Kidney (tissue), 14 donors: ENCODE data around the gene USP38. TPM values are rescaled to one million over a fixed set of nuclear protein-coding genes. Genes with fewer than 3 reads are reported as not detected.
"Not testable (repeated sequence)": the region's sequence is repeated elsewhere in the genome, so short reads cannot be mapped to it uniquely, and the experiment has no call there.

Source experiments
- DNase-seq, 5 donors: peaks; one replicate each; pipeline ENCODE4 v3.0.0-alpha.2; 2013 to 2020
- FAIRE-seq: peaks from 2 replicates; lab custom pipeline; 2012; peaks lifted over from hg19 to GRCh38; lab: Jason Lieb, UNC
- H3K27ac ChIP-seq, 2 donors: one replicate each; pipeline ENCODE4 v1.7.0; 2013; ENCODE audit warnings: low read depth in 2 of 2, low read length in 2 of 2, inconsistent platforms in 1 of 2
- H3K27me3 ChIP-seq: one replicate; pipeline ENCODE4 v1.7.1; 2013; ENCODE audit warnings: low read length, inconsistent platforms; ENCODE audit not compliant: control insufficient read depth, insufficient read depth
- H3K36me3 ChIP-seq, 3 donors: one replicate each; pipeline versions ENCODE4 v1.7.0 to v1.7.1; 2013; ENCODE audit warnings: low read length in 3 of 3, control low read depth in 1 of 3, inconsistent platforms in 1 of 3; ENCODE audit not compliant: insufficient read depth in 3 of 3, control insufficient read depth in 2 of 3
- H3K4me1 ChIP-seq, 3 donors: one replicate each; pipeline versions ENCODE4 v1.7.0 to v1.7.1; 2013; ENCODE audit warnings: low read length in 3 of 3, inconsistent platforms in 1 of 3, low read depth in 1 of 3; ENCODE audit not compliant: control insufficient read depth in 2 of 3, insufficient read depth in 2 of 3
- H3K4me3 ChIP-seq, 3 donors: one replicate each; pipeline versions ENCODE4 v1.7.0 to v1.8.1; 2013; ENCODE audit warnings: low read length in 3 of 3, control low read depth in 1 of 3, inconsistent platforms in 1 of 3
- H3K9ac ChIP-seq, 3 donors: one replicate each; pipeline versions ENCODE4 v1.7.0 to v1.7.1; 2013; ENCODE audit warnings: low read length in 3 of 3, control low read depth in 1 of 3, inconsistent platforms in 1 of 3
- H3K9me3 ChIP-seq, 3 donors: one replicate each; pipeline versions ENCODE4 v1.7.0 to v1.7.1; 2013; ENCODE audit warnings: low read length in 3 of 3, control low read depth in 1 of 3, inconsistent platforms in 1 of 3; ENCODE audit not compliant: control insufficient read depth in 2 of 3, insufficient read depth in 1 of 3
- CTCF ChIP-seq: IDR thresholded peaks from 3 replicates; pipeline ENCODE4 v1.5.1; 2012; ENCODE audit warnings: mild to moderate bottlenecking, moderate library complexity, borderline replicate concordance; ENCODE audit not compliant: insufficient read depth; ENCODE audit errors: extremely low read depth
- intact Hi-C: fragments of 100-400 bp; cut with DNase I; formaldehyde crosslinking; loops from one replicate; pipeline ENCODE4 v1.11.1; 2022
- polyA plus RNA-seq: library from polyadenylated mRNA; stranded (reverse); fragments of 350-450 nt; fragmentation: Illumina TruSeq; extraction: RNeasy Lipid Tissue Mini Kit (QIAGEN cat#74804); gene quantifications from one replicate; pipeline ENCODE4 v1.2.3, GENCODE V29; 2014; ENCODE audit warnings: low read depth, low replicate concordance; ENCODE audit not compliant: insufficient read depth
- total RNA-seq: library from RNA; stranded (reverse); fragmentation: NEBNext Ultra II Directional; extraction: Animal tissue kit (Norgen Biotek cat#: 25700); gene quantifications from one replicate; pipeline ENCODE4 v1.2.1, GENCODE V29; 2021
- donor health status: control.
- donor health status: control.
- donor health status: control.
- donor health status: control.
- donor health status: control.
- donor health status: DM: yes; HTN: yes; CAD: no.
- donor health status: Normal renal cell carcinoma (clear cell type).

Gene USP38
- total and polyA plus RNA-seq, 2 donors from 2014 or later: 5.2 to 21.9 TPM

- FAIRE-seq (no peak), DNase-seq (no peak)
- TF ChIP-seq CTCF: no peak
Measured at GRCh38 chr4:143225167-143225566, 40.5 kb downstream of the USP38 start.

DNA sequence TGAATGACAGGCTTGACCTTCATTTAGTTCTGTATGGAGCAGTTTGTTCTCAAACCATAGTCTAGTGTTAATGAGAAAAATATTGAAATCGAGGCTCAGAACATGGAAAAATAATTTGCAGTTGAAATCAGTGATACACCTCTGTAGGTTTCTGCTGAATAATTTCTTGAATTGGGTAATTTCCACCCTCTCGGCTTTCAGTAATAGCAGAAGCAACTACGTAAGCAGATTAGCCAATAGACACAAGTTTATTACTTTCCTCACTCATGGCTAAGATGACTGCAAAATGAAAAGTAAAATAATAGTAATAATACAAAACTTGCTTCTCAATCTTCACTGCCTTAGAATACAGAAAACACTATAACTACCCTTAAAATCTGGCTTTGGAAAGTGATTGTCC, 46.0 kb downstream of the USP38 start:
- TF ChIP-seq CTCF: no peak
- Histone ChIP-seq H3K27ac (no peak overlapping the region), H3K27me3 (no peaks in the 10 kb centered on the region), H3K4me1 (no peaks in the 10 kb centered on the region), H3K36me3 (no peaks in the 10 kb centered on the region), H3K9me3 (no peaks in the 10 kb centered on the region), H3K4me3 (no peak overlapping the region), H3K9ac (no peak overlapping the region)
- FAIRE-seq (no peak), DNase-seq (no peak)
- intact Hi-C loops: no loop called here

More at GRCh38 chr4:143225167-143225566, 40.5 kb downstream of the USP38 start:
- Histone ChIP-seq H3K36me3 (peaks cover 0 to 5% (median 0%) of the 10 kb centered on the region in 3 donors), H3K9ac (no peak overlapping the region), H3K4me3 (no peak overlapping the region), H3K27me3 (no peaks in the 10 kb centered on the region), H3K27ac (no peak overlapping the region), H3K4me1 (no peaks in the 10 kb centered on the region), H3K9me3 (no peaks in the 10 kb centered on the region)
- intact Hi-C loops: no loop called here

- Histone ChIP-seq H3K36me3 (no peaks in the 10 kb centered on the region), H3K9me3 (no peaks in the 10 kb centered on the region), H3K4me3 (no peak overlapping the region), H3K27me3 (no peaks in the 10 kb centered on the region), H3K9ac (no peak overlapping the region), H3K27ac (no peak overlapping the region), H3K4me1 (no peaks in the 10 kb centered on the region)
- DNase-seq (no peak), FAIRE-seq (no peak)
- no peak for TF ChIP-seq CTCF
- intact Hi-C loops: no loop called here
Measured at GRCh38 chr4:143232277-143232676, 47.6 kb downstream of the USP38 start.

GRCh38 chr4:143234153-143234552, 49.4 kb downstream of the USP38 start:
- intact Hi-C loops: no loop called here
- H3K9me3 ChIP-seq: no peaks in the 10 kb centered on the region
- DNase-seq: no peak
- FAIRE-seq: no peak
- no peaks in the 10 kb centered on the region for H3K4me1 ChIP-seq
- no peak overlapping the region for H3K27ac ChIP-seq
- no peaks in the 10 kb centered on the region for H3K36me3 ChIP-seq
- H3K27me3 ChIP-seq: no peaks in the 10 kb centered on the region
- no peak overlapping the region for H3K4me3 ChIP-seq
- H3K9ac ChIP-seq: no peak overlapping the region
- TF ChIP-seq CTCF: no peak

GRCh38 chr4:143237195-143237594, 52.5 kb downstream of the USP38 start:
- FAIRE-seq, intact Hi-C loops, H3K27ac ChIP-seq, DNase-seq, H3K4me1 ChIP-seq, H3K4me3 ChIP-seq, H3K27me3 ChIP-seq, H3K36me3 ChIP-seq, H3K9ac ChIP-seq, H3K9me3 ChIP-seq: not testable (repeated sequence)
